Hematopoietic multipotent progenitor cell treated with erythropoietin and hydrocortisone succinate and interleukin-3 and kit ligand, for 4 days (in vitro differentiated cells): ENCODE data around the gene RHBDD3.
"Not testable (repeated sequence)": the region's sequence is repeated elsewhere in the genome, so short reads cannot be mapped to it uniquely, and the experiment has no call there.

Experiments
- DNase-seq: peaks from one replicate; pipeline ENCODE4 v3.0.0-alpha.2; 2015

RHBDD3 gene

GRCh38 chr22:29269230-29269604, 1.4 kb upstream of the RHBDD3 start:
- no peak for DNase-seq

- peak; percentile 67 for DNase-seq
These were observed 889 bp upstream of the RHBDD3 start for GRCh38 chr22:29268511-29269229.

GRCh38 chr22:29267462-29267857, 321 bp downstream of the RHBDD3 start:
- no peak for DNase-seq

GRCh38 chr22:29266564-29267461, 968 bp downstream of the RHBDD3 start:
- DNase-seq, result peak; percentile 33

- no peak for DNase-seq
These were observed 1.9 kb downstream of the RHBDD3 start for GRCh38 chr22:29265929-29266328.

GRCh38 chr22:29265305-29265704, 2.5 kb downstream of the RHBDD3 start:
- DNase-seq, result no peak

GRCh38 chr22:29263791-29264276, 3.9 kb downstream of the RHBDD3 start:
- no peak for DNase-seq

- no peak for DNase-seq
These were observed 7.0 kb downstream of the RHBDD3 start for GRCh38 chr22:29260601-29261315.

GRCh38 chr22:29260031-29260560, 7.7 kb downstream of the RHBDD3 start:
- no peak for DNase-seq

- peak; percentile 41 for DNase-seq
These were observed 8.4 kb downstream of the RHBDD3 start for GRCh38 chr22:29259253-29259899.

GRCh38 chr22:29258407-29259252, 9.2 kb downstream of the RHBDD3 start:
- DNase-seq, result no peak

GRCh38 chr22:29257751-29258181, 10.0 kb downstream of the RHBDD3 start:
- DNase-seq, result no peak

- DNase-seq, result no peak
These were observed 11.0 kb downstream of the RHBDD3 start for GRCh38 chr22:29256606-29257325.

GRCh38 chr22:29255064-29255621, 12.6 kb downstream of the RHBDD3 start:
- no peak for DNase-seq

GRCh38 chr22:29254286-29254660, 13.5 kb downstream of the RHBDD3 start:
- no peak for DNase-seq

- no peak for DNase-seq
These were observed 14.1 kb downstream of the RHBDD3 start for GRCh38 chr22:29253561-29254285.

- DNase-seq, result no peak
These were observed 15.5 kb downstream of the RHBDD3 start for GRCh38 chr22:29251981-29252911.

GRCh38 chr22:29251265-29251664, 16.5 kb downstream of the RHBDD3 start:
- no peak for DNase-seq

GRCh38 chr22:29247891-29248290, 19.9 kb downstream of the RHBDD3 start:
- DNase-seq, result not testable (repeated sequence)
